Fibroblast of skin of right biceps (primary cell): Measurements from ENCODE around the gene ASTN2.
A peak's percentile ranks its signal among the peaks of the same experiment; 100 is the strongest.
"Not testable (repeated sequence)": the region's sequence is repeated elsewhere in the genome, so short reads cannot be mapped to it uniquely, and the experiment has no call there.

Experiments
- DNase-seq: peaks from one replicate; pipeline ENCODE4 v3.0.0-alpha.2; 2013

ASTN2 gene

DNA sequence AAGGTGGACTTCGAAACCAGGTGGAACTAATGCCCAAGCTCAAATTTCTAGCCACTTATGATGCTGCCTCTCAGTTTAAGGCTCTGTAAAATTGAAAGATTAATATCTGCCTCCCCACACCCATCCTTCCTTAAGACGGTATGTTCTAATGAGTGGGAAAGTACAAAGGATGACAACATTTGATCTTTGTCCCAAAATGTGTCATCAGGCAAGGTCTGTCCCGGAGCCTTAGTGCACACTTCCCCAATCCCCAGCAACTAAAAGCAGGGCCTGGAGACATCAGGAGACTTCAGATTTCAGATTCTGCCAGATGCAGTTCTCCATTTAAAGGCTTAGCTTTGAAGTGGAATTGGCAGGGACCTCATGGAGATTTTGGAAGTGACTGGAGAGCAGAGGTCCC, 316.5 kb downstream of the ASTN2 start:
- no peak for DNase-seq

DNA sequence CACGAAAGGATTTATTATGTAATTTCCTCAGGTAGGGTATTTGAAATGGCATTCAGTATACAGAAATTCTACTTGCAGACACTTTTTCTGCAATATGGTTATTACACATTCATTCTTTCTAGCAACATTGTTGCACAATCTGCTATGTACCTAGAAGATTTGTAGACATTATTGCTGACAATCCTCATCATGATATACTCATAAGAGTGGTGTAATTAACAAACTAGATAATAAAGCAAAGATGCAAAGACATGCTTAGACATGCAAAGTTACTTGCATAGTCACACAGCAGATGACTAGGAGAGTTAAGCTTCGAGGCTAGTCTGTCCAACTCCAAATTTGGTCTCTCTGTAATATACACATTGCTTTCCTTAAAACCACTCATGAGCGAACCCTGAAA, 317.1 kb downstream of the ASTN2 start:
- DNase-seq: no peak

DNA sequence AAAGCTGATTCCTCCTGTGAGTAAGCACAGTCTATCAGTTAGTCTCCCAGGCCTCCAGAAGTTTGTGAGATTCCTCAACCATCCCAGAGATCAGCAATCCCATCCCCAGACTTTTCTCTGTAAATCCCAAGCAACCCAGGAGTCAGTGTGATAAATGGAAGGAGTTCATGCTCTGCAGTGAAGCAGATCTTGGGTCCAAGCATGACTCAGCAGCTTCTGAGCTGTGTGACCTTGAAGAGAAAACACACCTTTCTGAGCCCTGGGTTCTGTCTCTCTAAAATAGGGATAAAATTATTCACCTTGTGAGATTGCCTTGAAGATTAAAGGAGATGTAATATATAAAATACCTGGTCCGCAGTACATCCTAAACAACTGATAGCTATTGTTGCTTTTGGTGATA, 318.7 kb downstream of the ASTN2 start:
- DNase-seq: no peak

DNA sequence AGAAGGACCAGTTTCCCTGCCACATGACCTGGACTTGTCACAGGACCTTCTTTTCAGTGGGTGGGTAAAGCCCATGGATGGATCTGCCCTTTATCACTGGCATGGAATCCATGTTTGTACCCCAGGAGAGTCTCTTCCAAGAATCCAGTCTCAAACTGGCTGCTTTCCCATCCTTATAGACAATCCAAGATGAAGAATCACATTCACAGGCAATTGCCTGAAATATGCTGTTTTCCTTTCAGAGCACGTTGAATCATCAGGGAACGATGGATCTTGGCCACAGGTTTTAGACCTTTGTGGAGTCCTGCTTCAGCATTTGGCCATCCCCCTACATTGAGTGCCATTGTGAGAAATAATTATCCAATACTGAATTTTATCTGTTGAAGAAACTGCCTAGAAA, 319.8 kb downstream of the ASTN2 start:
- DNase-seq: peak; percentile 81

DNA sequence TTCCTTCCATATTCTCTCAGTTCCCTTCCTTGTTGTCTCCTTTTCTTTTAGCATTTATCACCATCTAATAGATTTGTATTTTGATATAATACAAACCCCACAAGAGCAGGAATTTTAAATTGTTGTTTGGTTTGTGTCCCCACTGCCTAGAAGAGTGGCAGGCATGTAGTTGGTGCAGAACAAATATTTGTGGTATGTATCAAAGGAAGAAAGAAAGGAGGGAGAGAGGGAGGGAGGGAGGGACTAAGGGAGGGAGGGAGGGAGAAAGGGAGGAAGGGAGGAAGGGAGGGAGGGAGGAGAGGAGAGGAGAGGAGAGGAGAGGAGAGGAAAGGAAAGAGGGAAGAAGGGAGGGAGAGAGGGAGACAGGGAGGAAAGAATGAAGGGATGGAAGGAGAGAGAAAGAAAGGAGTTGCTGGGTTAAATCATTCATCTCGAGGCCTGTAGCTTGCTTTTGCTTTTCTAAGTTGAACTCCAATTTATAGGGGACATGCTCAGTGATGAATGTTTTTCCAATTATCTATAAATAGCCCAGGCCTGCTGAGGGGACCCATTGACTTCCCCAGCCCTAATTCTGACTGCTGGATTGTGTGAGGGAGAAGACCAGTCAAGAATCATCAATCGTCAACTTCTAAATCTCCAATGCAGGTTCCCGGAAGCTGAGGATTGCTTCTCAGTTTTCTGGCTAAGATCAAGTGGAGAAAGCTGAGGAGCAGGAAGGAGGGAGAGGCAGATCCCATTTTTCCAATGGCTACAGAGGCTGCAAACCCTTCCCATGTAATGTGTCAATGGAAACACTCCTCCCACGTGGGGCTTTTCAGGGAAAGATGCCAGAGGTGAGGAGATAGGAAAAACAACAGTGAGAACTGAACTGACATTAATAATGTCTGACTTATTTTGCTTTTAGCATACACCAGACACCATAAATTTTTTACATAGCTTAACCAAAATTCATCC, 320.7 kb downstream of the ASTN2 start:
- DNase-seq: peak; percentile 90

DNA sequence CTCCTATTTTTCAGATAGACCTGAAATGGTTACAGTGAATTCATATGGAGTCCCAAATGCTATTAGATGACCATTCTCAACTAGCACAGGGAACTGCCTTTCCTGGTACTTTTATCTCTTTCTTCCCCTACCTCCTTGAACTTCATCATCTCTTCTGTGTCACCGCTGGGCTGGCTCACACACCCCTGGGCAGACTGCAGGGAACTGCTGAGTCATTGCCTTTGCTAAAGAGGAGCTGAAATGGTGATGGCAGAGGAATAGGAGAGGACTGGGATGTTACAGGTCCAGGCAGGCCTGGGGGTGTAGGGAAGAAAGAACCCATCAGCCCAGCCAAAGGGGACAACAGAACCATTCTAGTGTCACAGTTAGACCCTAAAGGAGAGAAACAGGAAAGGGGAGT, 322.3 kb downstream of the ASTN2 start:
- peak; percentile 62 for DNase-seq

DNA sequence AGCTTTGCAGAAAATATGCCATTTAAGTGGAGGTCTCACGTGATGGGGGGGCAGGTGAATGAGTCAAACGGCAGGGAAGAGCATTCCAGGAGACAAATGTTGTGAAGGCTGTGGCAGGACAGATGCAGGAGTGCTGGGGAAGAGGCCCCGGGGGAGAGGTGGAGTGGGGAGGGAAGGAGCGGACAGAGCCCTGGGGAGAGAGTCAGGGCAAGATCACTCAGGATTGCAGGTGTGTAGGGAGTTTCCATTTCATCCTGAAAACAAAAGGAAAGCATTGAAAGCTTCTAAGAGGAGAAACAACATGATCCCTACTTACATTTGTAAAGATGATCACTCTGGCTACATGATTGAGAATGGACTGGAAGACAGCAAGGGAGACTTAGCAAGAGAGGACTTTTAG, 323.3 kb downstream of the ASTN2 start:
- no peak for DNase-seq

DNA sequence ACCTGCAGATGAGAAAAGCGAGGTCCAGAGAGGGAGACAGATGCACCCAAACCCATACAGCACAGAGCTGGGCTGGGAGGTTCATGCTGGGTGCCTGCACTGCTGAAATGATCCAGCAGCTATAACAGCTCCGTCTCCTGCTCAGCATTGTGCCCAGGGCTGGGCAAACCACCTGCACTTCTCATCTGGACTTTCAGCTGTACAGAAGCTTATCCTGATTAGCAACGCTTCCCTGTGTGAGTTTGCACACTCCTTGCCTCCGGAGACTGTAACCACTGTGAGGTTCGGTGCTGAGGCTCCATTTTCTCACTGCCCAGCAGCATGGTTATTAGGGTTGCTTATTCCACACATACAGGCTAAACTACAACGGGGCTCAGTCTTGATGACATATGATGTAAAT, 326.1 kb downstream of the ASTN2 start:
- no peak for DNase-seq

DNA sequence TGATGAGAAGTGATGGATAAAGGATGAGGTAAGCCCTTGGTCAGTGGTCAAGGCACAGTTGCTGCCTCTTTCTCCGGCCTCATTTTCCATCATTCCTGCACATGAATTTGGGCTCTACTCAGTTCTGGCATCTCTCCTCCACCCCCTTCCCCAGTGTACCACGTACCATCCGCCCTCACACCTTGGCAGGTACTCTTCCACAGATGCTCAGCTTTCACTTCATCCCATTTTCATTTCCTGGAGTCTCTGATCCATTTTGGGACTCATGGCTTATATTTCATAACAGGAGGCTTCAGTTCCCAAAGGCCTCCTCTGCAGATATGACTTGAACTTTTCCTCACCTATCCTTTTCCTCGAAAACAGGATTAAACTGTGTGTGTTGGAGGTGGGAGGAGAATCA, 326.7 kb downstream of the ASTN2 start:
- no peak for DNase-seq

DNA sequence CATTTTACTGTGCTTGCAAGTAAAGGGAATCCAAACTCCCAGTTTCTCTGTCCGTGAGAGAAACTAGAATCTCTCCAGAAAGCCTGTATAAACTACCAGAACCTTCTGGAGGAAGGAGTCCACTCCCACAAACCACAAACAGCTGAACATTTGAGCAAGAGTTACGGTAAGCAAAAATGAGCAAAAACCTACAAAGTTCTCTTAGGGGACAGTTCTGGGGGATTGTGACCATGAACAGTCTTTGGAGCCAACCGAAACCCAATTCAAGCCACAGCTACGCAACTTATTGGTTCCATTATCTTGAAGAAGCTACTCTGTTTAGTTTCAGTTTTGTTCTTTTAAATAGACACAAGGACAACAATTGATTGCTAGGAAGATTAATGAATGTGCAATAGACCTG, 330.6 kb downstream of the ASTN2 start:
- DNase-seq: no peak

DNA sequence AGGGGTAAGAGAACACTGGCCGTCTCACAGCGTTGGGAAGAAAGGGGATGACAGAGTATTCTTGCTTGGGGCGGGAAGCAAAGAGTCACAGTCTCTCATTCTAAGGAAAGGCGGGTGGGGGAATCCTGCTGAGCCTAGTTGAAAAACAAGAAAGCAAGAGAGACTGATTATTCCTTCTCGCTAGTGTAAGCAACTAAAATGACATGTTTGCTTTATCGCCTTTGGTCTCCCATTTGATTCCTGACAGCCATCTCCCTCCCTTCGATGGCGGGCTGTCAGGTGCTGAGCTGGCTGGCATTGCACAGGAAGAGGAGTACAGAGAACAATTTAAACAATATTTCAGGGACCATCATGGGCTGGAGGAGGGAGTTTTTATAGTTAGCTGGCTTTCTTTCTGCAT, 331.3 kb downstream of the ASTN2 start:
- no peak for DNase-seq

DNA sequence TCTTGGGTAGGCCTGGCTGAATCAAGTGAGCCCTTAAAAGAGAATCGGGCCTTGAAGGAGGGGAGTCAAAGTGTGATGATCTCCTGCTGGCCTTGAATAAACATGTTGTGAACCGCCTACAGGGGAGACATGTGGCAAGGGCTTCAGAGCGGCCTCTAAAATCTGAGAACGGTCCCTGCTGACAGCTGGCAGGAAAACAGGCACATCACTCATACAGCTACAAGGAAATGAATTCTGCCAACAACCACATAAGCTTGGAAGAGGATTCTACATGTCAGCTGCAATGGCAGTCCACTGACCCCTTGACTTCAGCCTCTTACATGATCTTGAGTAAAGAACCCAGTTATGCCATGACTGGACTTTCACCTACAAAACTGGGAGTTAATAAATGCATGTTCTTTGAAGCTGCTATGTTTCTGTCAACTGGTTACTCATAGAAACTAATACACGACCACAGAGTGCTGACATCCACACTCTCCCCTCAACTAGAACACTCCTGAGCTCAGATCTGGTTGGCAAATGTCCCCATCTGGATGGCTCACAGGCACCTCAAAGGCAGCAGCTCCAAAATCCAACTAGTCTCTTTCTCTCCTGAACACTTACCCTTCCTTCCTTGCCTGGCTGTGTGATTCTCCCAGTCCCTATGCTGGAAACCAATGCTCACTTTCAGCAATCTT, 333.1 kb downstream of the ASTN2 start:
- DNase-seq: no peak

DNA sequence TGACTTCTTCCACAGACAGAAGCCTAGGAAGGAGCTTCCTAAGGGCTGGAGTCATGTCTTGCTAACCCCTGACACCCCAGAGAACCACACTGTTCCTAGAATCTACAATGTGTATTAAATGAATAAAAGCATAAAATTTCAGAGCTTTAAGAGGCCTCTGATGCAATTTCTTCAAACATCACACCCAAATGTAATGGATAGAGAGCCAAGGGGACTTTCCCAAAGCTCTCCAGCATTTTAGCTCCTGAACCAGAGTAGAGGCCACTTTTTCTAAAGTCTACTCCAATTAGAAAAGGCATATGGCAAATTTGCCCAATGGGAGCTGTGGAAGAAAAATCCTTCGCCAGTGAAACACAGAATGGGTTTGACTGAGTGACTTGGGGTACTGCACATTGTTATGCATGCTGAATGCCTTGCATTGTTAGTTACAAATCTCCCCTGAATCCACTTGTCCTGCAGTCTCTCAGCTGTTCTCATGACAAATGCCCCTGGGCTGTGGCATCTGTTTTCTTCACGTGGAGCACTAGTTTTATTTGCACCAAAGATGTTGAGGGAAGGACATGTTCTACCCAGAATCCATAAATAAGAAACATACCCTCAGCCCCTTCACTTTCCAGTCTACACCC, 334.0 kb downstream of the ASTN2 start:
- no peak for DNase-seq

DNA sequence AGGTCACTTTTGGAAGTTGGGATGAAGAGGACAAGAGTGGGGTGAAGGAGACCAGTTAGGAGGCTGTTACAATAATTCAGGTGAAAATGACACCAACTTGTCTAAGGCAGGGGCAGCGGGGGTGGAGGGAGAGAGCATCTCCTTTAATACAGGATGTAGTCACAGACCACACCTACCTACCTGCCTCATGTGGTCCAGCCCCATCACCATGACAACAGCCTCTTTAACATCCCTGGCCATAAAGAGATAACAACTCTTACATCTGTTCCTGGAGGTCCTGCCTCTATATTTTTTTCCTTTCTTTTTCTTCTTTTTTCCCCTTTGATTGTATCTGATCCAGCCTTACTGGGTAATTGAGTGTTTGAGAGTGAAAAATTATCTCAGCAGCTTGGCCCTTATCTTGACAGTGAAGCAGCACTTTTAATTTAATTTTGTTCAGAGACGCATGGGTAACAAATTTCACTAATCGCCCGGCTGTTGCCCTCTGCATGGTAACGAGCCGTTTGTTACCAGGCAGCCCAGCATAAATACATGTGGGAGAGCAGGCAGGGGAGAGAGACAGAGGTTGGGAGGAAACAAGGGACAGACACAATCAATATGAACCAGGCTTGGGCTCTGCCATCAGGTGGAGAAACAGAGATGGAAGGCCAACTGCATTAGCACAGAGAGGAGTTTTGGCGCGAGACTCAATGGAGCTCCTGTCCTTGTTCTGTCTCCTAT, 338.1 kb downstream of the ASTN2 start:
- no peak for DNase-seq

DNA sequence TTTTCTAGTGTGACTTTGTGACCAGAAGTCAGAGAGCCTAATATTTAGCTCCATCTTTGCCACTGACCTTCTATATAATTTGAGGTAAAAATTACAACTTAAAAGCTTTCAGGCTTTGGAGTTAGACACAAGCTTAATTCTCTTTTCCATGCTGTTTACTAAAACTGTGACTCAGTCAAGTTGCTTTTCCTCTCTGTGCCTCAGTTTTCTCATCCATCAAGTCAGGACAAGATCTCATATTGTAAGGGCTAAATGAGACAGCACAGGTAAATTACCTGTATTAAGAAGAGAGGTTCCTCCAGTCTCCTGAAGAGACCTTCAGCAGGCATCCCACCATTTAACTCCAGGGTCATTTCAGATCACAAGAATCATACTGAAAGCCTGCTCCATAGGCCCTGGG, 339.2 kb downstream of the ASTN2 start:
- no peak for DNase-seq

DNA sequence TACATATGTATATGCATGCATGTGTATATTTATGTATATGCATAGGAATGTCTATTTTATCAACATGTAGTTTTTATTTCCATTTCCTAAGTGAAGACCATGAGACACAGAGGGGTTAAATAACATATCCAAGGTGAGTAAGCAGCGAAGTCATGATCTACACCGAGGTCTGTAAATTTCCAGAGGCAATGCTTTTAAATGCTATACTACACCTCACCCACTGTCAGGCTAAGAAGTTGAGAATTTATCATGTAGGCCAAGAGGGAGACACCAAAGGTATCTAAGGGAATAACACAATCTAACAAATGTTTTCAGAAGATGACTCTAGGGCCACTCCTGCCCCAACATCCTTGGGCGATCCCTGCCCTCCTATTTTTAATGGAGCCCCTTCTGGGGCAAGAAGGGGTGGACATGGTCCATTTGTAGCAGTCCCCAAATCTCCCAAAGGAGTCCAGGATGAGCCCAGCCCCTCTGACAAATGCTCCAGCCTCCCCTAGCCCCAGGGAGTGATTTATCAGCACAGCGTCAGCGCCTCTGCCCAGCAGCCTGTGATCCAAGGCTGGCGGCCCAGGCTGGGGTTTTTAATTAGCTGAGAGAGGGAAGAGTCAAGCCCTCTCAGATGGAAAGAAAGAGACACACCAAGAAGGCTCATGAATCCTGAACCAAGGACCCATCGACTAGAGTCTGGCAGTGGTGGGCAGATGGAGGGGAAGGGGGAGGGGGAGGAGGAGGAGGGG, 339.9 kb downstream of the ASTN2 start:
- no peak for DNase-seq

DNA sequence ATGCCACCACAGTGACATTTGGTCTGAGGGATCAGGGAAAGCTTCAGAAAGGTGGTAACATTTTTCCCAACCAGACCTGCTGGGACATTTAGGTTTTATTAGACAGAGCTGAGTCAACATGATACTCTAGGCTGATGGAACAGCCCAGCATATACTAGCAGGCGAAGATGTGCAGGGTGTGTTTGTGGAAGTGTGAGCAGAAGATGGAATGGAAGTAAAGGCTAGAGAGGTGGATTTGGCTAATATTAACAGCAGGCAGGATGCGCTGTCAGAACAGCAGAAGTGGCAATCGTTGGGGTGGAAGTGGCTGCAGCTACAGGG, 340.6 kb downstream of the ASTN2 start:
- DNase-seq: no peak

DNA sequence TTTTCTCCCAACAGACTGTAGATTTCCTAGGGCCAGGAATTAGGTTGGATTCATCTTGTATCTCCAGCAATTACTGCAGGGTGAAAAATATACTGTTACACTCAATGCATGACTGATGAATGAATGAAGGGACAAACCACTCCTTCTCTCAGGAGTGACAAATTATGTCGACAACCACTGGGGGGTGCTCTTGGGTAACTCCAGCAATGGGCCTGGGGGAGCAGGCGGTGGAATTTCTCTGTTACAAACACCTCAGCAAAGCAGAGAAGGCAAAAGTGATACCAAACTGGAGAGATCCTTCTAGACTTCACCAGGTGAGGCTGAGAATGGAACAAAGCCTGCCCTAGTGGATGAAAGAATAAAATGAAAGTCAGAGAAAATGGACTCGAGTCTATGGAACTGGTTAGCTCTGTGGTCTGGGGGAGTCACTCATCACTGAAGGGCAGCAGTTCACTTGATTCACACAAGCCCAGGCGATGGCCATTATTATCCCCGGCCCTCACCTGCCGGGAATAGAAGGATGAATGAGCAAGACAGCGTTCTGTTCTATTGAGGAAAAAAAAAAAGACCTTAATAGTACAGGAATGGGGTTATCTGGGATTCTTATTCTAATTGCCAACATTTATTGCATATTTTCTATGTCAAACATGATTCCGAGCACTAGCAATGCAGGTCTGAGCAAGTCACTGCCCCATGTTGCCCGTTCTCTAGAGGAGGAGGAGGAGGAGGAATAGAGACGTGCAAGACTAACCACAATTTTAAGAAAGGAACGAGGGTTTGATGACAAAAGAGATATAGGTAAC, 341.1 kb downstream of the ASTN2 start:
- peak; percentile 29 for DNase-seq

DNA sequence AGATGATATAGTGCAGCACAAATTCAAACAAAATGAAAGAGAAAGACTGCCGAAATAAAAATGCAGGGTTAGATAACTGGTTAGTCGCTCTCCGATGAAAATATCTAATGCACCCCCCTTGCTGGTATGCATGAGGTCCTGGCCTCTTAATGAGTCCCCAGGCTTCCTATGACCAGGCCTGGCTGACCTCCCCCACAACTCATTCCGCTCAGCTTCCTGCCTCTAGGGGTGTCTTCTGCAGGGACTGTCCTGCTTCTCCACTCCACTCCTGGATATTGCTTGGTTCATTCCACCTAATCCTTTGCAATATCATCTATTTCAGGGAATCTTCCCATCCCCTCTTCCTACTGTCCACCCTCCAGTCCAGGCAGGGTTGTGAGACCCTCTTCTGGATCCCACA, 341.8 kb downstream of the ASTN2 start:
- DNase-seq: no peak

DNA sequence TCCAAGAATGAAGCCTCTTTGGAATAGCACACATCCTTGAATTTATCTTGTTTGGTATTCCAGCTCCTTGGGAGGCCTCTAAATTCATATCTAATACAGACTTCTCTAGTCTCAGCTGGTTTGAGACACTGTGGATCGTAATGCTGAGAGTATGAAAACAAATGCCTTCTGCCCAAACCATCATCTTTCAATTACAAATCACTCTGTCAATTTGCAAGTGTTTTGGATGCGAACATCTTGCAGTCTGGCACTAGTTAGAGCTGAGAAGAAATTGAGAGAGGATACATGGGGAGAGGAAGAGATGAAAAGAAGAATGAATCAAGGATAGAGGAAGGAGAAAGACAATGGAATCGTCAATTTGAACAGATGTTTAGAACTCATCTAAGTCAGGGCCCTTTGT, 342.6 kb downstream of the ASTN2 start:
- no peak for DNase-seq

DNA sequence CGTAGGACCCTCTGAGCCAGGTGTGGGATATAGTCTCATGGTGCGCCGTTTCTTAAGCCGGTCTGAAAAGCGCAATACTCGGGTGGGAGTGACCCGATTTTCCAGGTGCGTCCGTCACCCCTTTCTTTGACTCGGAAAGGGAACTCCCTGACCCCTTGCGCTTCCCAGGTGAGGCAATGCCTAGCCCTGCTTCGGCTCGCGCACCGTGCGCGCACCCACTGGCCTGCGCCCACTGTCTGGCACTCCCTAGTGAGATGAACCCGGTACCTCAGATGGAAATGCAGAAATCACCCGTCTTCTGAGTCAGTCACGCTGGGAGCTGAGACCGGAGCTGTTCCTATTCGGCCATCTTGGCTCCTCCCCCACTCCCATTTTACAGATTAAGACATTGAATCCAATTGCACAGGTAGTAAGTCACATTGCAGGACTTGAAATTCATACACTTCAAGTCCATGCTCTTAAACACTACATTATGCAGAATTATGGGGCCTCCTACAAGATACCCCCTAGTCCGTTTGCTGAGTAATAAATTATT, 343.1 kb downstream of the ASTN2 start:
- DNase-seq: not testable (repeated sequence)
